MCF 10A (cell line): Measurements from ENCODE around the gene JADE1. TPM values are rescaled to one million over a fixed set of nuclear protein-coding genes. Genes with fewer than 3 reads are reported as not detected.

ENCODE experiments used
- BruUV-seq: library from RNA; stranded (reverse); fragments of 400-500 nt; replicated peaks from 2 replicates; lab custom pipeline; 2021; lab: Mats Ljungman, UMichigan
- CTCF ChIA-PET: fragments of 300-600 bp; sonication (Branson Sonifier 250); formaldehyde crosslinking; extraction: SDS; loops from one replicate; lab custom pipeline; 2021; ENCODE audit warnings: antibody characterized with exemption, inconsistent platforms; lab: Yijun Ruan, JAX
- POLR2A ChIA-PET: fragments of 300-600, 350-650 bp; sonication (Branson Sonifier 250); formaldehyde crosslinking; extraction: SDS; loops from one replicate; lab custom pipeline; 2020; ENCODE audit warnings: antibody characterized with exemption, inconsistent platforms; lab: Yijun Ruan, JAX
- DNase-seq: peaks from one replicate; pipeline ENCODE4 v3.0.0-alpha.2; 2018; ENCODE audit not compliant: unreplicated experiment
- H3K27ac Mint-ChIP-seq: one replicate; pipeline ENCODE4 v1.8.0; 2022; ENCODE audit warnings: mild to moderate bottlenecking, low read depth, mixed read lengths; ENCODE audit not compliant: unreplicated experiment
- H3K27me3 Mint-ChIP-seq: one replicate; pipeline ENCODE4 v1.8.0; 2022; ENCODE audit warnings: mixed read lengths; ENCODE audit not compliant: insufficient read depth, unreplicated experiment
- H3K36me3 Mint-ChIP-seq: one replicate; pipeline ENCODE4 v1.8.0; 2022; ENCODE audit warnings: mild to moderate bottlenecking, moderate library complexity, mixed read lengths; ENCODE audit not compliant: insufficient read depth, unreplicated experiment
- H3K4me1 Mint-ChIP-seq: one replicate; pipeline ENCODE4 v1.8.0; 2022; ENCODE audit warnings: mixed read lengths; ENCODE audit not compliant: insufficient read depth, unreplicated experiment
- H3K4me3 Mint-ChIP-seq: one replicate; pipeline ENCODE4 v1.8.0; 2022; ENCODE audit warnings: mild to moderate bottlenecking, moderate library complexity, mixed read lengths; ENCODE audit not compliant: unreplicated experiment
- H3K9me3 Mint-ChIP-seq: one replicate; pipeline ENCODE4 v1.8.0; 2022; ENCODE audit warnings: mixed read lengths; ENCODE audit not compliant: unreplicated experiment
- intact Hi-C: fragments of 100-400 bp; cut with micrococcal nuclease; formaldehyde crosslinking; loops from 2 replicates; pipeline ENCODE4 v1.14.1; 2022
- total RNA-seq: library from RNA; stranded (reverse); gene quantifications from 2 replicates; pipeline ENCODE4 v1.2.3, GENCODE V29; 2022
- TF ChIP-seq, protein P1 (sequence below): fragments of 200-600 bp; IDR thresholded peaks from one replicate; pipeline ENCODE4 v1.8.0; 2022; ENCODE audit warnings: antibody characterized with exemption, mild to moderate bottlenecking; ENCODE audit not compliant: unreplicated experiment

The JADE1 gene
- total RNA-seq, 1 experiment from 2014 or later, result 25.9 TPM

DNA sequence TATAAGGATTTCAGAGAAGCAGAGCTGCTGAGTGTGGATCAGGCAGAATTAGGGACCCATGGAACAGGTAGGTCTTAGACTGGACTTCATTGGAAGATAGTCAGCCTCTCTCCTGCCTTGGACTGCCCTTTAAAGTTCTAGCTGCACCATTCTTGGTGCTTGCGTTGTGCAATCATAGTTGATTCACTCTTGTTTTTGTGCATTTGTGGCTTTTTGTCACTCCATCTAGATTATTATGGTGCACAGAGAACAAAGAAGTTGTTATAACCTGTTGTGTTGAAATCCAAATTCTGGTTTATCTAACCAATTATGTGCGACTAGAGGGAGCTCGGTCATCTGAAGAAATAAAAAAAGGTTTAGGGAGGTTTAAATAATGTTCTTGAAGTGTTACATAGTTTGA is 59.3 kb downstream of the JADE1 start:
- H3K27me3 Mint-ChIP-seq, result no peaks in the 10 kb centered on the region
- intact Hi-C loops, result loop anchor here (5.0 kb wide), 1 partner anchor 224 kb away; the partner anchor contains the start of gene SCLT1
- H3K4me3 Mint-ChIP-seq, result no peak overlapping the region
- no TSS peak for BruUV-seq
- POLR2A ChIA-PET, result interaction anchor here (0.7 to 1.4 kb wide), 2 partner anchors 10 to 59 kb away, joined by 3 read pairs; partner anchors contain the start of gene JADE1
- TF ChIP-seq, protein P1, sequence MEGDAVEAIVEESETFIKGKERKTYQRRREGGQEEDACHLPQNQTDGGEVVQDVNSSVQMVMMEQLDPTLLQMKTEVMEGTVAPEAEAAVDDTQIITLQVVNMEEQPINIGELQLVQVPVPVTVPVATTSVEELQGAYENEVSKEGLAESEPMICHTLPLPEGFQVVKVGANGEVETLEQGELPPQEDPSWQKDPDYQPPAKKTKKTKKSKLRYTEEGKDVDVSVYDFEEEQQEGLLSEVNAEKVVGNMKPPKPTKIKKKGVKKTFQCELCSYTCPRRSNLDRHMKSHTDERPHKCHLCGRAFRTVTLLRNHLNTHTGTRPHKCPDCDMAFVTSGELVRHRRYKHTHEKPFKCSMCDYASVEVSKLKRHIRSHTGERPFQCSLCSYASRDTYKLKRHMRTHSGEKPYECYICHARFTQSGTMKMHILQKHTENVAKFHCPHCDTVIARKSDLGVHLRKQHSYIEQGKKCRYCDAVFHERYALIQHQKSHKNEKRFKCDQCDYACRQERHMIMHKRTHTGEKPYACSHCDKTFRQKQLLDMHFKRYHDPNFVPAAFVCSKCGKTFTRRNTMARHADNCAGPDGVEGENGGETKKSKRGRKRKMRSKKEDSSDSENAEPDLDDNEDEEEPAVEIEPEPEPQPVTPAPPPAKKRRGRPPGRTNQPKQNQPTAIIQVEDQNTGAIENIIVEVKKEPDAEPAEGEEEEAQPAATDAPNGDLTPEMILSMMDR, result no peak
- peaks cover 88% of the 10 kb centered on the region for H3K36me3 Mint-ChIP-seq
- CTCF ChIA-PET, result interaction anchor here (0.7 kb wide), 1 partner anchor 59 kb away, joined by 3 read pairs; the partner anchor contains the start of gene JADE1
- H3K27ac Mint-ChIP-seq, result peak overlapping the region; percentile 64
- H3K4me1 Mint-ChIP-seq, result peaks cover 18% of the 10 kb centered on the region
- H3K9me3 Mint-ChIP-seq, result no peaks in the 10 kb centered on the region
- peak; percentile 63 for DNase-seq

GRCh38 chr4:128869776-128870509 is 60.4 kb downstream of the JADE1 start:
- no TSS peak for BruUV-seq
- Mint-ChIP-seq H3K4me1 (peaks cover 18% of the 10 kb centered on the region), H3K36me3 (peaks cover 83% of the 10 kb centered on the region), H3K4me3 (no peak overlapping the region), H3K9me3 (no peaks in the 10 kb centered on the region), H3K27me3 (no peaks in the 10 kb centered on the region), H3K27ac (peak overlapping the region; percentile 64)
- TF ChIP-seq, protein P1, result no peak
- no peak for DNase-seq
- CTCF ChIA-PET, result interaction anchor here (0.8 kb wide), 1 partner anchor 442 kb away, joined by 3 read pairs; no protein-coding TSS in a partner anchor
- intact Hi-C loops, result loop anchor here (5.0 kb wide), 1 partner anchor 222 kb away; the partner anchor contains the start of gene SCLT1
- POLR2A ChIA-PET, result interaction anchor here (0.6 to 1.4 kb wide), 3 partner anchors 8 to 1217 kb away, joined by 3 read pairs; no protein-coding TSS in a partner anchor

- peak; percentile 87 for DNase-seq
- ChIA-PET POLR2A (no interaction called here), CTCF (no interaction called here)
- intact Hi-C loops, result no loop called here
- TF ChIP-seq, protein P1, result no peak
- H3K36me3 Mint-ChIP-seq, result peaks cover 68% of the 10 kb centered on the region
- peak overlapping the region; percentile 73 for H3K27ac Mint-ChIP-seq
- no peaks in the 10 kb centered on the region for H3K27me3 Mint-ChIP-seq
- no peaks in the 10 kb centered on the region for H3K9me3 Mint-ChIP-seq
- BruUV-seq, result no TSS peak
- peaks cover 18% of the 10 kb centered on the region for H3K4me1 Mint-ChIP-seq
- H3K4me3 Mint-ChIP-seq, result no peak overlapping the region
Measured at GRCh38 chr4:128871948-128872347, 62.4 kb downstream of the JADE1 start.

- BruUV-seq, result no TSS peak
- Mint-ChIP-seq H3K4me3 (no peak overlapping the region), H3K4me1 (peaks cover 16% of the 10 kb centered on the region), H3K27ac (no peak overlapping the region), H3K27me3 (no peaks in the 10 kb centered on the region), H3K36me3 (peaks cover 34% of the 10 kb centered on the region), H3K9me3 (no peaks in the 10 kb centered on the region)
- intact Hi-C loops, result no loop called here
- DNase-seq, result no peak
- TF ChIP-seq, protein P1, result no peak
- POLR2A ChIA-PET, result interaction anchor here (1.0 kb wide), 1 partner anchor 13 kb away, joined by 4 read pairs; no protein-coding TSS in a partner anchor
- CTCF ChIA-PET, result interaction anchor here (0.6 to 1.9 kb wide), 2 partner anchors 13 to 222 kb away, joined by 3 to 4 read pairs; no protein-coding TSS in a partner anchor
Measured at GRCh38 chr4:128876200-128876599, 66.7 kb downstream of the JADE1 start.
